T-helper 2 cell (primary cell): ENCODE results near the gene VSTM4.

Experiments
- DNase-seq, 5 experiments: peaks; one replicate each; pipeline versions ENCODE4 v3.0.0 to v3.0.0-alpha.2; 2012 to 2022

Gene VSTM4

DNA sequence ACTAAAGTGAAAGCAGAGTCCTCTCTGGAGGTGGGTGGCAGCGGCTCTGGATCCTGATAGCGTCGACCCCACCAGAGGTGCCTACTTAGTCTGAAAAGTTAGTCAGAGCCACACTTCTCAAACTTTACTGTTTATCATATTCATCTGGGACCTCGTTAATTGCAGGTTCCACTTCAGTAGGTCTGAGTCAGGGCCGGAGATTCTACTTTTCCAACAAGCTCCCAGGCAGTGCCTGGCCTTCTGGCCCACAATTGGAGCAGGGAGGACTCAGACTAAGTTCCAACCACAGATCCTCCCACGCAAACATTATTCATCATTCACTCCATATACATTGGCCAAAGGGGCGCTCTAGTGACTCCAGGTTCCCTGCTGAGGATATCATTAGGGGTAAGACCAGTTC is 78.1 kb downstream of the VSTM4 start:
- DNase-seq = no peak

DNA sequence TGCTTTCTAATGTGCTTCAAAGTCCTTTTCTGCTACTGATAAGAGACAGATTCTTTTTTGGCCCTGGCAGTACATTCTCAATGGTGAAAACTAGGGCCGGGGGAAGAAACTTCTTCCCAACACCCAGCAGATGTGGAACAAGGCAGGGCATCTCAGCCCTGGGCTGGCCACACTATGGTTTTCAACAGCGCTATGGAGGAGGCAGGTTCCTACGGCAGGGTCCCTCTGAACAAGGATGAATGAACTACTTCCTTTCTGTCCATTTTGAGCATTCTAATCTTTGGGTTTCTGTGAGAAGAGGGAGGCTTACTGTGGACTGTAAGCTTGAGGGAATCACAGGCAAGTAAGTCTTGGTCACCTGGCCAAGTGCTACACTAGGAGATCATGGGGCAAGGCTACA is 78.7 kb downstream of the VSTM4 start:
- DNase-seq = no peak

DNA sequence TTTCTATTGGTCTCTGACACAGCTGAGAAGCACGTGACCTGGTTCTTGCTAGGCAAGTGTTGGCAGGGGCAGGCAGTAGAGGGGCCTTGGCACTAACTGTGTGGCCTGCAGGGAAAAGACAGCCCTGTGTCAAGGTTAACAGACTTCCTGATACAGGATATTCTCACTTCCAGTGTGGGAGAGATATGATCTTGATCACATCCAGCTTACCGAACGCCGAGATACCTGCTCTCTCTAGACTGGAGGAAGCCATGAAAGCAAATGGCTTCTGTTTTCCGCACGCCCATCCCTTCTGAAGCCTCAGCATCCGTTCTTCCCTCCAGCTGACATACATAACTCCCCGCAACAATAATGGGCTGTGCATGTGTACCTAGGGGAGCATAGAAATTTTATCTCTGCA is 79.4 kb downstream of the VSTM4 start:
- DNase-seq = no peak

DNA sequence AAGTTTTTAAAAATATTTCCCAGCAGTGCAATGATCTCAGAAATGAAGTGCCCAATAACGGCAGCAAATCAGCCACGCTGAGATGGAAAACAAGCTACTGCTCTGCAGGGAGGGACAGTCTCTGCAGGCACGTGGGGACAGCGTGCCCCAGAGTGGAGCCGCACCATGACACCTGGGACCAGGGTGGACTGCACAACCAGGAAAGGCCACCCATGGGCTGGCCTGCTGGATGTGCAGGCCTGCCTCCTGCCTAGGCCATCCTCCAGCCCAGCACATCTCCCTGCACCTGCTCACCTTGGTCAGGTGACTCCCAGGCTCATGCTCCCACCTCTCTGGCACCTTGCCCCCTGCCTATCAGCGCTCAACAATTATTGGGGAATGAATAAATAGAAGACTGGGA is 80.4 kb downstream of the VSTM4 start:
- no peak for DNase-seq

DNA sequence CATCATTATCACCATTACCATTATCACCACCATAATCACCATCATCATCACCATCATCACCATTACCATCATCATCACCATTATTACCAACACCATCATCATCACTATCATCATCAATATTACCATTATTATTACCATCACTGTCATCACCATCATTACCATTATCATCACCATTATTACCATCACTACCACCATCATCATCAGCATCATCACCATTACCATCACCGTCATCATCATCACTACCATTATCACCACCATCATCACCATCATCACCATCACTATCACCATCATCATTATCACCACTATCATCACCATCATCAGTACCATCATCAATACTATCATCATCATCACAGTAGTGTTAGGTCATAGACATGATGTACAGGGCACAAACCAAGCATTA is 81.4 kb downstream of the VSTM4 start:
- no peak for DNase-seq

DNA sequence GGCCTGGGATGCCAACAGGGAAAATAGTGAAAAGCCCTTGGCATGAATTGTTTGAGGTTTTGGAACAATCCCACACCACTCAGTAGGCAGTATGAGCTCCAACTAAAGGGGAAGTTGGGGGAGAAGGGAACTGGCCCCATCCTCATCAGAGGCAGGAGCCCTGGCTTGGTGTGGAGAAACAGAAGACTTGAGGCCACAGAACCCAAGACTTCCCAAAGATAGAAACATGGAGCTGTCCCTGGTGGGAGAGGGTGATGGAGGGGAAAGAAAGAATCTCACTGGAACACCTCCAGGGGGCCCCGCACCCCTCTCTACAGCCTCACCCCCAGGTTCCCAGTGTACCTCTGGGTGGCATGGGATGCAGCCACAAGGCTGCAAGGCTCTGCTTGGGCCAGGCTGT is 85.7 kb downstream of the VSTM4 start:
- no peak for DNase-seq

DNA sequence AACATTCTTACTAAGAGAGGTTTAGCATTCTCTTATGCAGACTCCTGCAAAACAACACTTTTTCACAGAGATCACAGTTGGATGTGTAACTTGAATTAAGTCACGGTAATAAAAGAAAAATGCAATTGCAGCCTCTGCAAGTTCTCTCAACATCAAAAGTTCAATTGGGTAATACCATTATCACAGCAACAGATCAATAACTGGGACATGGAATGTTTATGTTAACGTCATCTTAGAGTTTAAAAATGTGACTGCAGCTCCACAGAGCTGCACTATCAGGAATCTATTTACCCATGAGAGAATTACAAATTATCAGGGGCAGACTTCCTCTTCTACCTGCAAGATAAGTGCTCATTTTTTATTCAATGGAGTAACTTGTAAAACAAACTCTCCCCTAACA is 86.7 kb downstream of the VSTM4 start:
- no peak for DNase-seq

DNA sequence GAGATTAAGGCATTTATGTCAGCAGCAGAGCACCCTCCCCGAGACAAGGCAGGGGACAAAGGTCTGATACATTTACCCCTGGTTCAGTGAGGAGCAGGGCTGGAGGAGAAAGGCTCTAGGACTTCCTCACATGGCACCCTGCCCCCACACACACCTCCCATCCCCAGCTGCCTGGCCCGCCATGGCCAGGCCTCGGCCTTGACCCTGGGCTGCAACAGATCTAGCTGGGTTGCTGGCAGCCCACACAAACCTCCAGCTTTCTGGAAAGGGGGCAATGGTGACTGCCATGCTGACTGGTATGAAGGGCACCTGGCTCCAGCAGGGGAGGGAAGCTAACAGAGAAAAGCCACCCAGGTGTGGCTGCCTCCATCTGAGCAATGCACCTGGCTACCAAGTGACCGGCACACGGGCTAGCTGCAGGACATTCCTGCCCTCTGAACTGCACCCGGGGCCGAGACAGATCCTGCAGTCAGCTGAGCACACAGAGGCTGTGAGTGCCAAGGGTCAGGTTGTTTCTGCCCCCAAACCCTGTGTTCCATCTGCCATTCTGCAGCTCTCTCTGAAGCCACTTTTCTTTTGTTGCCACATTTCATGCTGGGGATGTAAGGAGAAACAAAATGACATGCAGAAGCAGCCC is 89.9 kb downstream of the VSTM4 start:
- no peak for DNase-seq

DNA sequence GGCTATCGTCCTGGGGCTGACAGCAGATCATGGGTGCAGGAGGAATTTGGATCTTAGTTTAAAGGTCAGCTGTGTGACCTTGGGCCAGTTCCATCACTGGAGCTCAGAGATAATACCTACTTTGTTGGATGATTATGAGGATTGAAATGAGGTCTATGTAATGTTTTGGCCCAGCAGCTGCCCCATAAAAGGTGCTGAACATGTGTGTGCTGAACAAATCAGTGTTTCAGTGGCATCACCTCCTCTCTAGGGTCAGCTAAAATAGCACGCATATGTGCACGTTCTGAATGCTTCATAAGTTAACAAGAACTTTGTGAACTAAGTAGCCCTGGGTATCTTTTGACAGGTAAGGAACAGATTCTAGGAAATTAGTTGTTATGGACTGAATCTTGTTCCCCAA is 90.8 kb downstream of the VSTM4 start:
- DNase-seq = no peak

DNA sequence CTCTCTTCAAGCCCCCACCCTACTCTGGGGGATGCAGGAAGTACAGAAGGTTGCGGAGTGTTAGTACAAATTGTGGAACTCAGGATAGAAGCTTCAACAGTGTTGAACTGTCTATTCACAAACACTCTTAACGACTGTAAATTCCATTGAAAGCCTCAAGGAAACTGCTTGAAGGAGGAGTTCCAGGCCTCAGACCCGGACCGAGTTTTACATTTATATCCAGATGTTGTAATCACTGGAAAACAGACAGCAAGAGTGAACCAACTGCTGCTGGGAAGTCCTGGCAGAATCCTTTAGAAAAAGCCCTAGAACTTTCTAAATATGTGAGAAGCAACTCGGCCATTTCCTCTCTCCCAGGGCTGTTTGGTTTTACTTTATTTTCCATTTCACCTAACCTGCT is 91.6 kb downstream of the VSTM4 start:
- no peak for DNase-seq

DNA sequence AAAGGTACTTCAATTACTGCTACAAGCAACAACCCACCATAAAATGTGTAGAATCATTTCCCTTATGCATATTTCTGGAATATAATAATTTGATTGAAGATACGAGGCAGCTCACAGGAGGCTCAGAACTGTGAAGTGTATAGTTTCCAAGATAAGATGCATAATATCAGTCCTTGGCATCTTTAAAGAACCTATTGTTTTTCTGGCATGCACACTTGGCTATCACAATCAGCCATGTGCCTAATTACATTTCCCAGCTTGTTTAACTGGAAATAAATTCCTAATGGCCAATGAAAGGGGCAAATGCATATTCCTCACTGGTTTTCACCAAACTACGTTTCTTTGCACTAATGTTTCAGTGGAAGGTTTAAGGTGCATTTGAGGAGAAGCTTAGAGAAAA is 92.3 kb downstream of the VSTM4 start:
- DNase-seq = no peak

DNA sequence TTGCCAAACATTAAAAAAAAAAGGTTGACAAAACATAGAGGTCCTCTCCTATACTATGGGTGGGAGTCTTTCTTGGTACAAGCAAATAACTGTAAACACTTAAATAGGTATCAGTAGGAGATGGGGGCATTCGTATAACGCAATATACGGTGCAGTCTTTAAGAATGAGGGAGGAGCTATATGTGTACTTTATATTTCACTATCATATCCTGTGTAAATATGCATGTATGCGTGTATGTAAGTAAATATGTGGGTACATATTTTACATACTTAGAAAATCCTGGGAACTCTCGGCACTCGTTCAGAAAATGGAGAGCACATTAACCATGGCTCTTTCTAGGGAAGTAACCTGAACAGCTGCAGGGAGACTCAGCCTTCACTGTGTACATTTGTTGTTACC is 93.6 kb downstream of the VSTM4 start:
- DNase-seq = no peak

DNA sequence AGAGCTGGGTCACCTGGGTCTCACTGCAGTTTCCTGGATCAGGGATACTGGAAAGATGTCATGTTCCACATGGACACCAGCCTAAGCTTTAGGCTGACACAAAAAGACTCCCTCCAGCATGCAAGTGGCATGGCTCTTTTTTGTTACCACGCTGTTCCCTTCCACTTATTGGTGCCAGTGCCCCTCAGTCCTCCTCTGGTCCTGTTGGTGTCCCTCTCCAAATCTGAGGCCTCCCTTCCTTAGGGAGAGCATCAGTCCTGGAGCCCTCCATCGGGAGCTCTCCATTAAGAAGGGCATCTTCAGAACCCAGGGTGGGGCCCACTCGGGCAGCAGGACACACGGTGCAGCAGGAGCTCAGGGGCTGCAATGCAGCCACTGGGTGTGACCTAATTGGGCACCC is 99.6 kb downstream of the VSTM4 start:
- no peak for DNase-seq

DNA sequence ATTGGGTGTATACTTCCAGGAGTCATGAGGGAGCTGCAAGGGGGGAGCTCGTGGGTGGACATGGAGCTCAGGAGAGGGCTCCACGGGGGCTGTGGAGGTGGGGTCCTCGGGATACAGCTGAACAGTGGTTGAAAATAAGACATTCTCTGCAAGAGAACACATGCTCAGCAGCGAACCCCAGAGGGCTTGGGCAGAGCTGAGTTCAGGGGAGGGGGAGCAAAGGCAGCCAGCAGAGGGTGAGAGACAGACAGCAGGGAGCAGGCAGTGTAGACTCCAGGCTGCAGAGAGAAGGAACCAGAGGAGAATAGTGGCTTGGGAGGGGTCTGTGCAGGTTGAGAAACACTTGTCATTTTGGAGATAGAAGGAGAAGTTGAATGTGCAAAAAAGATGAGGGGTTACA is 102.7 kb downstream of the VSTM4 start:
- no peak for DNase-seq

DNA sequence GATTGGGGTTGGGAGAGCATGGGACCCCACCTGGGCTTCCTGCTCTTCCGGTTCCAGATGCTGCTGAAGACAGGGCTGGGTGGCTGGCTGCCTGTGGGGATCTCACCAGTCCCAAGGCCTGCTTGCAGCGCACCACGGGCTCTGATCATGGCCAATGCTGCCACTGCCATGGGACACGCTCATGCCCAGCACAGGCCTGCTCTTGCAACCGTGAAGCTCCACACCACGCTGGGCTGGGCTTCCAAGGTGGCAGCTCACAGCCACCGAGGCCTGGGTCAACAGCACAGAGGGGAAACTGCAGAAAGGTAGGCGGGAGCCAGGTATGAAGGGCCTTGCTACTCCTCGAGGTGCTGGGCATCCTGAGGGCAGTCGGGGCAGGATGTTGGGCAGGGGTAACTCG is 103.6 kb downstream of the VSTM4 start:
- DNase-seq = no peak

DNA sequence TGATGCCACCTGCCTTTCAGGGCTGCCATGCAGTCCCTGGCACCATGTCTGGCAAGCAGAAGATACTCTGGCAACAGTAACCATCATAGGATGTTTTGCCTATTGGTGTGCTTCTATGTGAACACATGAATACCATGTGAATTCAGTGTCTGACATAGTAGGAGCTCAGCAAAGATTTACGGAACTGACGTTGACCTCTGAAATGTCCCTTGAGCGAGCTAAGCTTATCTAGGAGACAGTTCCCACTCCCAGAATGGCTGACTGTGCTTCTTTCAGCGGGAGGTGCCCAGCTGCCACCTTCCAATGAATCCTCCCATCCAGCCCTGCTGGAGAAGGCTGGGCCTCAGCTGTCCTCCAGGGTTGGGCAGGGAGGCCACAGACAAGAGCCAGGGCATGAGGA is 104.5 kb downstream of the VSTM4 start:
- DNase-seq = no peak

DNA sequence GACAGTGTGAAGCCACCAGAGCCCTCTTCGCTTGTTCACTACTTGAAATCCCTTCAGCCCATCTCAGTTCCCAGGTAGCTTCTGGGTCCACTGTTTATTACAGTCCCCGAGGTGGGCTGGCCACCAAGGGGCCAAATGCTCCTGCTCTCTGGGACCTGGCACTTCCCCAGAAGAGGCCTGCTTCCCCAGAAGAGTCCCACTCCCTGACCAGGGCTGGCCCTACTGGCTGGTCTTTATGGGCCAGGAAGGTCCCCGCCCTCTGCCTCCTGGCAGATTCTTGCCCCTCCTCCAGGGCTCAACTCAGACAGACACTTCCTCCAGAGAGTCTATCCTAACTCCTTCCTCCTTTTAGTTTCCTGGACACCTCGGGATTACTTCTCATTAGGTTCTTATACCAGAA is 105.0 kb downstream of the VSTM4 start:
- DNase-seq = no peak

DNA sequence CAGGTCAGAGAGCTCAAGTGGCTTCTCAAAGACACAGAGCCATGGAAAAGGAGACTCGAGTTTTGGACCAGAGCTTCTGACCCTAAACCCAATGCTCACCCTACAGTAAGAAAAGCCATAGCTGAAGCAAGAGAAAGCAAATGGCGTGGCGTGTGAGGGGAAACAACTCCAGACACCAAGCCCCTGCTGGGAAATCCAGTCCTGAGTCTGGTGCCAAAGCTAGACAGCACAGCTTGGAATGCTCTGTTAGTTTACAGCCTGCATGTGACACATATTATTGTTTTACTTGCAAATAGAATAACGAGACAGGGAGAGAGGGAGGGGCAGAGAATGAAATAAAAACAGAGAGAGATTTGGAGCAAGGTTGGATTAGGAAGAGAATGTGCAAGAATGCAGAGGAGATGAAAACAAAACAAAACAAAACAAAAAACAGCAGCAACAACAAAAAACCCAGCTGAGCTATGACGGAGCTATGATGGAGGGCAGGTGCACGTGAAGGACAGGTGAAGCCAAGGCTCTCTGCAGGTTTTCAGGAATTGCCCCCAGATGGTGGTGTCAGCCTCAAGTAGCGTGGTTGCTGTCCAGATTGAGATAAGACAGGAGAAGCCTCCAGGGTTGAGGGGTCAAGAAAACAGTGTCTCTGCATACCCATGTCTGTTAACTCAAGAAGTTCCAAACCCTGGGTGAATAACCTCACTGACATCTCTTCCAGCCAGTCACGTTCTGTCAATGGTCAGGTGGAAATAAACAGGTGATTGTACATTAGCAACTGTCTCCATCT is 105.9 kb downstream of the VSTM4 start:
- DNase-seq = no peak

DNA sequence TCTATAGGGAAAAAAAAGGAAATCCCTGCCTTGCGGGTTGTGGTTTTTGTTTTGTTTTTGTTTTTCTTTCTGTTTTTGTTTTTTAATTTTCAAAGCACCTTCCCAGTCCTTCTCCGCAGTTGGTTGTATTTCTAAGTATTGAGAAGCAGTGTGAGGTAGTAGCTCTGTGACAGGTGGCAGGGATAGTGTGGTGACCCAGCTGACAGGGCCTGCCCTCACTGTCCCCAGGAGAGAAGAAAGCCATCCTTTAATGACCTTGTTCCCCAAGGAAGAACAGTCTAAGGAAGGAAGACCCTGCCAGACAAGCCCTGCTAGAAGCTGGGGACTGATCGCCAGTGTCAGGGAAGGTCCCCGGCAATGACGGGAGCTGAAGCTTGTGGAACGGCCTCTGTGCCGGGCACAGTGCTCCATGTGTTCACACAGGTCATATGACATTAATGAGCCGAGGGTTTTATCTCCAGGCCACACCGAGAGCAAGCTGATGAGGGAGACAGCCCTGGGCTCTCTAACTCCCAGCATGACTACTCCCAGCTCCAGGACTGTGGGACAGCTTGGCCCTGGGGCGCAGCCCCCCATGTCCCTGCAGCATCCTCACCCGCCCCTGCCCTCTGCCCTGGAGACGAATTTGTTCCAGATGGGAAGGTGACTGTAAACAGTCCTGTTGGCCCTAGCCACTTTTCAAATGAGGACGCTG is 106.7 kb downstream of the VSTM4 start:
- DNase-seq = no peak

DNA sequence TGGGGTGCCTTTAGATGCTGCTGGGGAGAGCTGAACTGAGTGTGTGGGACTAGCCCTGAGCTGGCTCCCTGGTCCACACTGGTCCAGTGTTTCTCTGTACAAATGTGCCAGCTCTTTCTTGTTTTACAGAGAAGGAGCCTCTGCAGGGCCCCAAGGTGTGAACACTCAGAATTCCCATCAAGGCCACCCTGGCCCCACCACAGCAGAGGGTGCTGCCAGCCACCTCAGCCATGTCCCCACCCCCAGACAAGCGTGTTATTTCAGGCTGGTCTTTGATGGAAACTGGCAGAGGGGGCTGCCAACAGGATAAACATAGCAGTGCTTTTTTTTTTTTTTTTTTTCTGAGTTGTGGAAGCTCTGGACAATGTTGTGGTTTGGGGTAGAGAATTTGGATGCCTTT is 107.2 kb downstream of the VSTM4 start:
- DNase-seq = no peak

DNA sequence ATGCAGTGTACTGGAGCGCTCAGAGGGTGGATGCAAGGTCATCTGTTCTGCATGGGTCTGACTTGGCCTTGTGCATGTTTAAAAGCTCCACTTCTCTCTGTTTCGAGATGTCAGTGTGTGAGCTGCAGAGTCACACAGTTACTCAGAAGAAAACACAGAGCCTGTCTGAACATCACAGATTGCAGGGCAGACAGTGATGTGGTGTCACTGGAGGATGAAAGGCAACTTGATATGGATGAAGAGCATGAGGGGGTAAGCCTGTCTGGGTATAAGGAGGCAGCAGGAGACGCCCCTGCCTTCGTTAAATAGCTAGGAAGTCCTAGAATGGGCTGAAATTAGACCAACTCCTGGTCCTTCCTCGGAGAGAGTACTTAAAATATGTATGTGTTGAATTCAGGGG is 108.2 kb downstream of the VSTM4 start:
- peak in 1 of 5 experiments; percentile 18 for DNase-seq

DNA sequence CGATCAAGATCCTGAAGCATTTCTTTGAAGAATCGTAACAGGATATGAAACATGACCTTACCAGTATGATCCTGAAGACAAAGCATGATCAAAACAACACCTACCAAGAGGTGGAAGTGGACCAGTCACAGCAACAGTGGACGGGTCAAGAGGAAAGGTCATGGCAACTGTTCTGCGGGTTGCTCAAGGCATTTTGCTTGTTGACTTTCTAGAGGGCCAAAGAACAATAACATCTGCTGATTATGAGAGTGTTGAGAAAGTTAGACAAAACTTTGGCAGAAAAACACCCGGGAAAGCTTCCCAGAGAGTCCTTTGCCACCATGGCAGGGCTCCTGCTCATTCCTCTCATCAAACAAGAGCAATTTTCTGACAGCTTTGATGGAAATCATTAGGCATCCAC is 110.1 kb downstream of the VSTM4 start:
- DNase-seq = no peak

DNA sequence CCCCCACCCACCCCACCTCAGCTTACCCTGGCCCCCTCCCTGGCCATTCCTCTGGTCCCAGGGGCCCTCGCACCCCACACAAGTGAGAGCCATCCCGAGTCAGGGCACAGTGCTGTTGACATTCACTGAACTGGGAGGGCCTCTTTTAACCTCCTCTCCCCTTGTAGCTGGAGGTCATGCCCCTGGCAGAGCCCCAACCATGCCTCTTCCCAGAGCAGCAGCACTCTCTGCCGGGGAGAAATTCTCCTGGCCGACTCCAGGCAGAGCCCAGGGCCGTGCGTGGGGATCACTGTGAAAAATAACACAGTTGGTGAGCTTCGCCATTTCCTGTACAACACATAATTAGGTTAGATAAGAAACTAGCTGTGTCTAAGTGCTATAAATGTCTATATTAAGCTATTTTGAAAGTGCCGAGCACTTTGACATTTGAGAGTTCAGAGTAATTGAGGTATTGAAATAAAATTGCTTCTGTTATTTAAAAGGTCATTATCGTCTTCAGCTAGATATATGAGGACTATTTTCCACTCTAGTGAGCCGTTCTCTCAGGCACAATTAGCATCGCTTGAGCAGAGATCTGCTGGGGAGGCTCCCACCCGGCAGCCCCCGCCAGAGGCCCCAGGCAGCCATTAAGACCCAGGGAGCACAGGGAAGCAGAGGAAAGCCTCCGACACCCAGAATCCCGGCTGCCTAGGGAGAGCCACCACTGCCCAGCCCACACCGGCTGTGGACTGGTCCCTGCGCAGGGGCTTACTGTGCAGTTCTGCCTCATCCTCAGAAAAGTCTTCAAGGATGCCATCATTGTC is 113.3 kb downstream of the VSTM4 start:
- DNase-seq = no peak
